HG02763 (cell line): ENCODE results near the gene LCK.

ENCODE experiments used
- ATAC-seq: cut with Tn5 transposase; IDR thresholded peaks from one replicate; pipeline ENCODE4 v1.9.1; 2021; ENCODE audit warnings: mild to moderate bottlenecking, moderate library complexity; ENCODE audit not compliant: unreplicated experiment

LCK gene

GRCh38 chr1:32250893-32251716, at the start of gene LCK:
LCK (plus strand) TSS chr1:32251265; CDS start chr1:32274330, 23,065 bp downstream.
- no peak for ATAC-seq

- ATAC-seq: no peak
These were observed 46.1 kb upstream of the LCK start for GRCh38 chr1:32204943-32205361.

DNA sequence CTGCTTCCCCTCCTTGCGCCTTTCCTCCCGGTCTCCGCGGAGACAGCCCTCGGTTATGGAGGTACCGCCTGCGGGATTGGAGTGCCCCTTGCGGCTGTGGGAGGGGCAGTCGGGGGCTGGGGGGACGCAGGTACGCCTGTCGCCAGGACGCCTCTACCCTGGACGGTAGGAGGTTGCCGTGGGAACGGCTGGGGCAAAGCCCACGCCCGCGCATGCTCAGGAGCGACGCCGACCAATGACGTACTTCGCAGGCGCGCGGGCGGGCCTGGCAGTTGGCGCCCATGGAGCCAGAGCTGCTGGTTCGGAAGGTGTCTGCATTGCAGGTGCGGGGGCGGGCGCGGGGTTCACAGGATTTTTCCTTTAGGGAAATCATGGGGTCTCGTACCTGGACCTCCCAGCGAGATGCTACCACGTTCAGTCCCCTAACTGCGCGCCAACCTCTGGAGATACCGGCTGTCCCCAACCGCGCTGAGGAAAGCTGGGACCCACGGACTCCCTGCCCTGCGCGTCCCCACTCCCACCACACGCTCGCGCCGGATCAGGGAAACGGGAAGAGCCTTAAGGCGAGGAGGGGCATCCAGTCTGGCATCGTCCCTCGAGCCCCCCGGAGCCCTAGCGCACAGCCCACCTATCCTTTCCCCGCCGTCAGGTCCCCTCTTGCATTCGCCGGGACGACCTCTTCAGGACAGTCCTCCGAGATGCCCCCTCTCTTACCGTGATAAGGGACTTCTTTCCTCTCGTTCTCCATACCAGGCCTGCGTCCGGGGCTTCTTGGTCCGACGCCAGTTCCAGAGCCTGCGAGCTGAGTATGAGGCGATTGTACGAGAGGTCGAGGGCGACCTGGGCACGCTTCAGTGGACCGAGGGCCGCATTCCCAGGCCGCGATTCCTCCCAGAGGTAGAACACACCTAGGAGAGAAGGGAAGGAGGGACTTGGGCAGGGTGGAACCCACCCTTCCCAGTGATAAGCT, 45.4 kb upstream of the LCK start, which contains the start of gene IQCC:
TSS of gene IQCC (plus strand) at position 271 of the 970 bp plus-strand sequence. CDS start at position 282, 11 bp downstream.
- peak; percentile 56 for ATAC-seq

DNA sequence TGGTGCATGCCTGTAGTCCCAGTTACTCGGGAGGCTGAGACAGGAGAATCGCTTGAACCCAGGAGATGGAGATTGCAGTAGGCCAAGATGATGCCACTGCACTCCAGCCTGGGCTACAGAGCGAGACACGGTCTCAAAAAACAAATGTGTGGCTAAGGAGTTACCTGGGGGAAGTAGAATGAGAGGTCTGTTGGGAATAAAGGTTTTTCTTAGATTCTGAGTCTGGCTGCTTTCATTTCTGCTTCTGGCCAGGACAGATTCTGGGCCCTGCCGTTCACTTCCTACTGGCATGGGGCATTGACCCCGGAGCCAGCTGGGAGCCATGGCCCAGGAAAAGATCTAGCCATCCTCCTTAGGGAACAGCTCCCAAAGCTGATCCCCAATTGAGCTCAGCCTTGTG, 42.6 kb upstream of the LCK start:
- ATAC-seq: no peak

- ATAC-seq: no peak
These were observed 42.2 kb upstream of the LCK start, which contains the start of gene DCDC2B for GRCh38 chr1:32208891-32209328. DCDC2B (plus strand) TSS chr1:32209089; CDS start chr1:32209094, 5 bp downstream.

DNA sequence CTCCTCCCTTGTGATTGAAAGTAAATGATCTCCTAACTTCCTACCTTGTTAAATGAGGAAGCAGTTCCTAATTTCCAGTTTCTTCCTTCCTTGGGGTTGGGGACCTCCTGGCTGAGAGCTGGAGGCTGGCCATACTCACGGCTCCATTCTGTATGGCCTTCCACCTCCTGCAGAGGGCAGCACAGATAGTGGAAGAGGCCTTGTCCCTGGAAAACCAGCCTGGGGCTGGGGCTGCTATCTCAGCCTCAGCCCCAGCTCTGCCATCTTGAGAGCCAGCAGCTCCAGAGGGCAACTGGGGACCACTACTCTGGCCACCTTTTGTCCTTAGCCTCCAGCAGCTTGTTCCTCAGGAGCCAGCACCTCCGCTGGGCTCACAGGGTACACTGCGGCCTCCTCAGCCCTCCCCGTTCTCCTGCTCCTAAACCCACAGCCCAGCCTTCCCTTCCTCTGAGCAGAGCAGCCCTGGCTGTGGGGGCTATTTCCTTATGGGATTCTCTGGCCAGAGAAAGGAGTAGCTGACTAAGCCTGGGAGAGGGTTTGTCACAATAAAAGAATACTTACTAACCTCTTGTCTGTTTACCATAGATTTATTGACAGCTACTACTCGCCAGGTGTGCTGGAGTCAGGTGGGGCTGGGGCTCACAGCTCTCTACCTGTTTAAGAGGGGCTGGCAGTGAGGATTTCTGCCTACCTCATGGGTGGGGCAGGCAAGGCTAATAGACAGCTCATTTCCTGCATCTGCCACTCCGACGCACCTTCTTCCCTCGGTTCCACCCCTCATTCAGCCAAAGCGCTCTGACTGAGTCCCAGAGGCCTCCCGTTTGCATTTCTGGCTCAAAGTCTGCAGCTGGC, 35.2 kb upstream of the LCK start:
- ATAC-seq: no peak

- no peak for ATAC-seq
These were observed 34.5 kb upstream of the LCK start for GRCh38 chr1:32216566-32216965.

DNA sequence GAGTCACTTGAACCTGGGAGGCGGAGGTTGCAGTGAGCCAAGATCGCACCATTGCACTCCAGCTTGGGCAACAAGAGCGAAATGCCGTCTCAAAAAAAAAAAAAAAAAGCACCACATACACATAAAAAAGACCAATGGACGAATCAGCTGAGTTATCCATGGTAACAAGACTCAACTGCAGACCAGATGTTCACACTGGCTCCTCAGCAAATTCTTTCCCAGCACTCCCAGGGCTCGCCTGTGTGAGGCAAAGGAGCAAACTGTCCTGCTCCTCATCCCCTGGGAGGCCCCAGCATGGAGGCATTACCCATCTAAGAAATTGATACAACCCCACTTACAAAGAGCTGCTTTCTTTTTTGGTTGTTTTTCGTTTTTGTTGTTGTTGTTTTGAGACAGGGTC, 32.0 kb upstream of the LCK start:
- ATAC-seq: no peak

DNA sequence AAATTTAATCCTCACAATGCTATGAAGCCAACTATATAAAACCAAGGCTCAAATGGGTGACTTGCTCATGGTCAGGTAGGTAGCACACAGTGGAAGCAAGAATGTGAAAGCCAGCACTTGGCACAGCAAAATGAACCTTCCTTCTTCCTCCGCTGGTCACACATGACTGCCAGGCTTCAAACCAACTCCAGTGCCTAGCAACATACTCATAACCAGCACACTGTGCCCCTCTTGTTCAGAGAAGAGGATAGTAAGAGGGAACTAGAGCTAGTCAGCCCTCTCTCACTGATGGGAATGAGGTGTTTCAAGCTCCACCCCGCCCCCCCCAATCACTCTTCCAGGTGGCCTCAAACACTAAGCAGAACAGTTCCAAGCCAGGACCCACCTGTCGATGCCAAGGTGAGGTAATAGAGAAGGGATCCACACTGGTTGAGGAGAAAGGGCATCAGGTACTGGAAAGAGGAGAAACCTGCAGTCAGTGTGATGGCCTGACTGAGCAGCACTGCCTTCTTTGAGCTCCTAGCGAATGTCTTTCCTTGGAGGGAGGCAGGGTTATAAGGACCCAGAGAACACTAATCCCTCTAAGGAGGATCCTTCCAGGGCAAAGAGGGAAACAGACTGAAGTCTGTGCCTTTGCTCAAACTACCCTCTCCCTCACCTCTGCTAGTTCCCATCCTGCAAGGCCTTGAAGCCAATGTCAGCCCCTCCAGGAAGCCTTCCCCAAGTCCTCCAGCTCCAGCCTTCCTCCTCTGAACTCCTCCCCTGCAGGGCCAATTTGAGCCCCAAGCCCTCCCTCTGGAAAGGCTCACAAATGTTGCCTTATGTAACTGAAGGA, 30.1 kb upstream of the LCK start:
- ATAC-seq: no peak

DNA sequence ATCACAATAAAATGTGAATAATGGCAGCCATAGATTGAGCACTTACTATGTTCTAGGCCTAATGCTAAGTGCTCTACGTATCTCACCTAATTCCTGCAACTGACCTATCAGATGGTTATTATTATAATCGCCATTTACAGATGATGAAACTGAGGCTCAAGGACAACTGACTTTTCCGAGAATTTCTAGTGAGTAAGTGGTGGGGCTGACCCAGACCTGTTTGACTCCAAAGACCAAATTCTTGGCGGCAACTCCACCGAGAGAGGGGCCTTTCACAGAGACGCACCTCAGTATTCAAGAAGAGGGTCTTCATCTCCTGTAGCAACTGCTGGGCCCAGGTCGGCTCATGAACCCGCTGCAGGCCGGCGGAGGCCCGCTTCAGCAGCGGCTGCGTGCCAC, 29.5 kb upstream of the LCK start:
- no peak for ATAC-seq

GRCh38 chr1:32221980-32222755, 28.9 kb upstream of the LCK start, which contains the start of the genes EIF3I and TMEM234:
EIF3I (plus strand) TSS chr1:32222407; CDS start chr1:32222442, 35 bp downstream.
TMEM234 (minus strand) TSS chr1:32222353; CDS start chr1:32222322, 31 bp downstream.
- peak; percentile 82 for ATAC-seq

- no peak for ATAC-seq
These were observed 27.4 kb upstream of the LCK start for GRCh38 chr1:32223683-32224082.

DNA sequence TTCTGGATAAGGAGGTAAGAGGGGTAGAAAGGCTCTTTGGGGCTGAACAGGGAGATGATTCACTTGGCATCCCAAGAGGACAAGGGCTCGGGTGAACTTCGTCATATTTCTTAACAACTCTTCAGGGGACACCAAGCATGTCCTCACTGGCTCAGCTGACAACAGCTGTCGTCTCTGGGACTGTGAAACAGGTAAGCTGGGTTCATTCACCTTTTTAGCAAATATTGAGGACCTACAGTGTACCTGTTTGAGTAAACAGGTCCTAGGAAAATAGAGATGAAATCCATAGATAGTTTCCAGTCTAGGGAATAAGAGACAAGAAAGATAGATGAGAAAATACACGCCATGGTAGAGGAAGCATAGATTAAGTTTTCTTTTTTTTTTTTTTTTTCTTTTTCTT, 26.8 kb upstream of the LCK start:
- ATAC-seq: no peak

DNA sequence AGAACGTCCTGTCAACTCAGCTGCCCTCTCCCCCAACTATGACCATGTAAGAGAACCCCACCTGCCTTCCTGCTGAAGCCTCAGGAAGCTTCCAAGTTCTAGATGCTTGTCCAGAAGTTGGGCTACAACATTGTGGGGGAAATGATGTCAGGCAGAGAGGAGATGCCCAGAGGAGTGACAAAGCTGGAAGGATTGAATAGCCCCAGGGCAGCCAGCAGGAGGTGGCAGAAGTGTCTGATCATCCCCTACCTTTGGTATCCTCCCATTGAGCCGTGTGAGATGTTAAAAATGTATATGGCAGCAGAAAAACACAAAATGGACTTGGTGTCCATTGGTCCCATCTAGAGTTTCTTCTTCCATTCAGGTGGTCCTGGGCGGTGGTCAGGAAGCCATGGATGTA, 22.3 kb upstream of the LCK start:
- ATAC-seq: no peak

DNA sequence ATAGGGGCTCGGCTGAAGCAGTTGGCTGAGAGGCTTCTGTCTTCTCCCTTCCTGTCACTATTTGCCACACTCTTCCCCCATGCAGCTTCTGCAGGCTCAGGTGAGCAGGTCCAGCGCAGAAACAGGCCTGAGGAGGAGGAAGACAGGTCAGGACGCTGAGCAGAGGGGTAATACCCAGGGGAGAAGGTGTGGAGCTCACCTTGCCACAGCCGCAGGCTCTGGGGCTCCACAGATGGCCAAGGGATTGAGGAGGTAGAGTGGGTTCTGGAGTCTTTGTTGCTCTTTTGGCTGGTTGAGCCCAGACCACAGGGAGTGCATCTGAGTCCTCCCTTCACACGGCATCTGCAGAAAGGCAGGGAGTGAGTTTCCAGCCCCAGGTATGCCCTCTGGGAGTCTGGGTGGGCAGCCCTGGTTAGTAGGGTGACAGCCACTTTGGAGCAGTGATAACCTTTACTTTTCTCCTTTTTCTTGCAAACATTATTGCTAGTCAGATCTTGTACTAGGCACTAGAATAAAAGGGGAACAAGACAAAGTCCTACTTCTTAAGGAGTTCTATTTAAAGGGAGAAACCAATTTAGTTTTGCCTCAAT, 19.1 kb upstream of the LCK start:
- ATAC-seq: no peak

DNA sequence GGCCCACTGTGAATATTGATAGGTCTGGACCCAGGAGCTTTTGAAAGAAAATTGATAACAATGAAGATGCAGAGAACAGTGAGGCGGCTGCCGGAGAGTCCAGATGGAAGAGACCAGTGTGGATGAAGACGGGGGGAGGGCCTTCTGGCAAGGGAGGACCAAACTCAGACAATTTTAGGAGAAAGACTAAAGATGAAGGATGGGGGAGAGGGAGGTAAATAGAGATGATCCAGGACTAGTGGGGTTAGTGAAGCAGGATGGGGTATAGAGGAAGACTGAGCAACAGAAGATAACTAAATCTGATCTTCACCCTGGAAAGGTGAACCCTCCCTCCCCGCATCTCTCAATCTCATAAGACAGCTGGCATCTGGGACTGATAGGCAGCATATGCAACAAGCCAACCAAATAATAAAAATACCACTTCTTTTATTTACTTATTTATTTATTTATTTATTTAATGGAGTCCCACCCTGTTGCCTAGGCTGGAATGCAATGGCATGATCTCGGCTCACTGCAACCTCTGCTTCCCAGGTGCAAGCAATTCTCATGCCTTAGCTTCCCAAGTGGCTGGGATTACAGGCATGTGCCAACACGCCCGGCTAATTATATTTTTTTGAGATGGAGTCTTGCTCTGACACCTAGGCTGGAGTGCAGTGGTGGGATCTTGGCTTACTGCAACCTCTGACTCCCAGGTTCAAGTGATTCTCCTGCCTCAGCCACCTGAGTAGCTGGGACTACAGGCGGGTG, 18.3 kb upstream of the LCK start:
- no peak for ATAC-seq

DNA sequence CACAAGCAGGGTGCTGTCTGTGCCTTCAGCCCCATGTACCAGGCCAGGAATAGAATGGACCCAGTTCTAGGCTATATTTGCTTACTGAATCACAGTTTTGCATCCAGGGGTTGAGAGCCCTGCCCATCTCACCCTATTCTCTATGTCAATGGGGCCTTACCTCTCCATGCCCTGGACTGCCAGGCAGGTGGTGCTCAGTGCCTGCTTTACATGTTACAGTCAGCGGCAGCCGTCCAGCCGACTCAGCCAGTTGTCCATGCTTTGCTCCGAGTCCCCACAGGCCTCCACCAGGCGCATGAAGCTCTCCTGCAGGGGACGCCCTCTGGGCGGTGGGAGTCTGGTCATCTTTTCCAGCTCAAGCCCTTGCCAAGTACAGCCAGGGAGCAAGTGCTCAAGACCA, 16.3 kb upstream of the LCK start:
- ATAC-seq: no peak

DNA sequence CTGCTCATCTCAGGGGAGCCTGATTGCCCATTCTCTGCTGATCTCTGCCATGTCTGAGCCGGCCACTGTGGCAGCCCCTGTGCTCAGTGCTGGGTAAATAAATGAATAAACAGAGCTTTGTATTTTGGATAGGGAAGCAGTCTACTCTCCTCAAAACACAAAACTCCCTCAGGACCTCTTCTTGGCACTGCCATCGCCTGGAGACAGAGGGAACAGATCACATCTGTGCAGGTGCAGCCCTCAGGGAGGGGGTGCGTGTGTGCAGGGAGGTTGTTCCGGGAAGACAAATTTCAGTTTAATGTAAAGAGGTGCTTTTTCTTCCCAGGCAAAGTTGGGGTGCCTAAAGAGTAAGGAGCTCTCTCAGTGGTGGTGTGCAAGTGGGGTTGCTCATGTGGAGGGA, 11.7 kb upstream of the LCK start:
- no peak for ATAC-seq
